Fibroblast of mammary gland (primary cell): Measurements from ENCODE around the gene MAGI3.
"Not testable (repeated sequence)": the region's sequence is repeated elsewhere in the genome, so short reads cannot be mapped to it uniquely, and the experiment has no call there.

Experiments used
- DNase-seq: peaks from one replicate; pipeline ENCODE4 v3.0.0-alpha.2; 2010; ENCODE audit warnings: low read depth
- H3K4me3 ChIP-seq: 2 replicates; pipeline ENCODE4 v1.5.1; 2011; ENCODE audit warnings: low read depth, mild to moderate bottlenecking, low read length, moderate library complexity; ENCODE audit not compliant: control insufficient read depth
- CTCF ChIP-seq: conservative IDR thresholded peaks from 2 replicates; pipeline ENCODE4 v1.5.1; 2011; ENCODE audit warnings: low read depth, low read length, inconsistent platforms; ENCODE audit not compliant: control insufficient read depth, insufficient read depth

Gene MAGI3

GRCh38 chr1:113409363-113409762 is 19.0 kb downstream of the MAGI3 start:
- TF ChIP-seq CTCF: no peak
- DNase-seq: no peak
- H3K4me3 ChIP-seq: no peak overlapping the region

GRCh38 chr1:113412020-113412419 is 21.7 kb downstream of the MAGI3 start:
- not testable (repeated sequence) for H3K4me3 ChIP-seq, DNase-seq

GRCh38 chr1:113415310-113416070 is 25.2 kb downstream of the MAGI3 start:
- no peak overlapping the region for H3K4me3 ChIP-seq
- TF ChIP-seq CTCF: no peak
- DNase-seq: no peak

GRCh38 chr1:113416071-113416470 is 25.8 kb downstream of the MAGI3 start:
- DNase-seq, H3K4me3 ChIP-seq: not testable (repeated sequence)

- TF ChIP-seq CTCF: no peak
- DNase-seq: no peak
- H3K4me3 ChIP-seq: no peak overlapping the region
These were observed 26.2 kb downstream of the MAGI3 start for GRCh38 chr1:113416496-113416895.

- no peak for TF ChIP-seq CTCF
- no peak for DNase-seq
- no peak overlapping the region for H3K4me3 ChIP-seq
These were observed 32.2 kb downstream of the MAGI3 start for GRCh38 chr1:113422315-113423068.

- no peak for TF ChIP-seq CTCF
- no peak overlapping the region for H3K4me3 ChIP-seq
- DNase-seq: no peak
These were observed 33.5 kb downstream of the MAGI3 start for GRCh38 chr1:113423826-113424225.
